Tibial nerve (tissue), 4 donors: ENCODE results near the gene GCNT2. TPM values are rescaled to one million over a fixed set of nuclear protein-coding genes. Genes with fewer than 3 reads are reported as not detected.
"Not testable (repeated sequence)": the region's sequence is repeated elsewhere in the genome, so short reads cannot be mapped to it uniquely, and the experiment has no call there.

Experiments
- DNase-seq, 2 donors: peaks; one replicate each; pipeline ENCODE4 v3.0.0-alpha.2; 2019; ENCODE audit warnings: low spot score in 2 of 2
- H3K27ac ChIP-seq, 4 donors: fragments of 200-600 bp; sonication (generic) in 3 of 4; one replicate each; pipeline ENCODE4 v1.5.1; 2017 to 2019; ENCODE audit warnings: mild to moderate bottlenecking in 1 of 4
- H3K27me3 ChIP-seq, 2 donors: fragments of 200-600 bp; sonication (generic) in 1 of 2; one replicate each; pipeline versions ENCODE4 v1.5.1 to v1.6.0; 2017 to 2019
- H3K36me3 ChIP-seq, 3 donors: fragments of 200-600 bp; sonication (generic); one replicate each; pipeline ENCODE4 v1.5.1; 2018 to 2019
- H3K4me1 ChIP-seq, 4 donors: fragments of 200-600 bp; sonication (generic) in 3 of 4; one replicate each; pipeline ENCODE4 v1.5.1; 2017 to 2019
- H3K4me3 ChIP-seq, 4 donors: fragments of 200-600 bp; sonication (generic) in 3 of 4; one replicate each; pipeline ENCODE4 v1.5.1; 2017 to 2019; ENCODE audit warnings: mild to moderate bottlenecking in 1 of 4, moderate library complexity in 1 of 4
- H3K9me3 ChIP-seq, 4 donors: fragments of 200-600 bp; sonication (generic) in 3 of 4; one replicate each; pipeline ENCODE4 v1.5.1; 2017 to 2019
- CTCF ChIP-seq, 5 experiments: fragments of 200-600 bp in 3 of 5; fragments of 450-650 bp in 2 of 5; sonication (generic) in 3 of 5; IDR thresholded peaks; one replicate each; pipeline ENCODE4 v1.5.1; 2016 to 2019; ENCODE audit warnings: antibody characterized with exemption in 5 of 5, mild to moderate bottlenecking in 3 of 5, moderate library complexity in 2 of 5
- EP300 ChIP-seq, 2 donors: sonication (generic); formaldehyde crosslinking; IDR thresholded peaks; one replicate each; pipeline ENCODE4 v1.6.1; 2017; ENCODE audit warnings: antibody characterized with exemption in 2 of 2, mild to moderate bottlenecking in 1 of 2
- POLR2A ChIP-seq, 2 donors: fragments of 450-650 bp; IDR thresholded peaks; one replicate each; pipeline ENCODE4 v1.6.1; 2017; ENCODE audit warnings: antibody characterized with exemption in 2 of 2, mild to moderate bottlenecking in 2 of 2, moderate library complexity in 2 of 2
- WGBS, 2 donors: methylation state at CpG; one replicate each; pipeline ENCODE4 v1.1.5; 2018; 5-methylcytosine and 5-hydroxymethylcytosine counted together
- total RNA-seq, 4 donors: library from RNA; depleted of rRNA; stranded (reverse); fragments of >200 nt; gene quantifications; one replicate each; pipeline ENCODE4 v1.1.0, GENCODE V29; 2016

Gene GCNT2
- total RNA-seq, 4 donors from 2014 or later: 0.78 to 3.5 (median 2.5) TPM

- H3K9me3 ChIP-seq: peaks cover 0 to 3% (median 0%) of the 10 kb centered on the region in 4 donors
- no peaks in the 10 kb centered on the region for H3K27me3 ChIP-seq
- H3K27ac ChIP-seq: no peak overlapping the region
- H3K4me1 ChIP-seq: no peaks in the 10 kb centered on the region
- WGBS, 2 donors: 89 to 96% methylated on average over 33 to 46 of the region's 46 CpGs
- TF ChIP-seq EP300 (IDR thresholded peaks at IDR 0.05) (no peak), CTCF (IDR thresholded peaks at IDR 0.05) (no peak), POLR2A (IDR thresholded peaks at IDR 0.05) (no peak)
- H3K4me3 ChIP-seq: no peak overlapping the region
- H3K36me3 ChIP-seq: no peaks in the 10 kb centered on the region
- DNase-seq: no peak
Observed at GRCh38 chr6:10482636-10483257, 38.4 kb upstream of the GCNT2 start.

GRCh38 chr6:10484912-10485311 is 36.2 kb upstream of the GCNT2 start:
- no peak for DNase-seq
- 54 to 58% methylated on average over 3 of the region's 3 CpGs for WGBS, 2 donors
- Histone ChIP-seq H3K36me3 (no peaks in the 10 kb centered on the region), H3K4me3 (no peak overlapping the region), H3K27ac (no peak overlapping the region), H3K9me3 (peaks cover 0 to 3% (median 0%) of the 10 kb centered on the region in 4 donors), H3K4me1 (no peaks in the 10 kb centered on the region), H3K27me3 (no peaks in the 10 kb centered on the region)
- no peak for TF ChIP-seq CTCF (IDR thresholded peaks at IDR 0.05)
- no peak for TF ChIP-seq POLR2A (IDR thresholded peaks at IDR 0.05)
- TF ChIP-seq EP300 (IDR thresholded peaks at IDR 0.05): no peak

- Histone ChIP-seq H3K9me3 (peaks cover 0 to 3% (median 0%) of the 10 kb centered on the region in 4 donors), H3K27ac (no peak overlapping the region), H3K27me3 (no peaks in the 10 kb centered on the region), H3K4me3 (no peak overlapping the region), H3K36me3 (no peaks in the 10 kb centered on the region), H3K4me1 (no peaks in the 10 kb centered on the region)
- DNase-seq: no peak
- TF ChIP-seq CTCF (IDR thresholded peaks at IDR 0.05): no peak
- TF ChIP-seq POLR2A (IDR thresholded peaks at IDR 0.05): no peak
- no peak for TF ChIP-seq EP300 (IDR thresholded peaks at IDR 0.05)
- 73 to 76% methylated on average over 7 of the region's 7 CpGs for WGBS, 2 donors
Observed at GRCh38 chr6:10485406-10485805, 35.7 kb upstream of the GCNT2 start.

GRCh38 chr6:10486215-10486614 is 34.9 kb upstream of the GCNT2 start:
- H3K9me3 ChIP-seq: peaks cover 0 to 3% (median 0%) of the 10 kb centered on the region in 4 donors
- no peaks in the 10 kb centered on the region for H3K4me1 ChIP-seq
- no peaks in the 10 kb centered on the region for H3K27me3 ChIP-seq
- TF ChIP-seq CTCF (IDR thresholded peaks at IDR 0.05) (no peak), POLR2A (IDR thresholded peaks at IDR 0.05) (no peak), EP300 (IDR thresholded peaks at IDR 0.05) (no peak)
- no peaks in the 10 kb centered on the region for H3K36me3 ChIP-seq
- 85 to 92% methylated on average over 4 of the region's 4 CpGs for WGBS, 2 donors
- H3K4me3 ChIP-seq: no peak overlapping the region
- DNase-seq: no peak
- H3K27ac ChIP-seq: no peak overlapping the region

GRCh38 chr6:10486944-10487588 is 34.1 kb upstream of the GCNT2 start:
- not testable (repeated sequence) for H3K36me3 ChIP-seq, H3K4me3 ChIP-seq, H3K27me3 ChIP-seq, H3K4me1 ChIP-seq, DNase-seq, H3K27ac ChIP-seq, H3K9me3 ChIP-seq
- WGBS, 2 donors: 66 to 83% methylated on average over 7 to 9 of the region's 9 CpGs
